ENCODE data around the gene SLC22A1.
"Not testable (repeated sequence)": the region's sequence is repeated elsewhere in the genome, so short reads cannot be mapped to it uniquely, and the experiment has no call there.

The SLC22A1 gene

DNA sequence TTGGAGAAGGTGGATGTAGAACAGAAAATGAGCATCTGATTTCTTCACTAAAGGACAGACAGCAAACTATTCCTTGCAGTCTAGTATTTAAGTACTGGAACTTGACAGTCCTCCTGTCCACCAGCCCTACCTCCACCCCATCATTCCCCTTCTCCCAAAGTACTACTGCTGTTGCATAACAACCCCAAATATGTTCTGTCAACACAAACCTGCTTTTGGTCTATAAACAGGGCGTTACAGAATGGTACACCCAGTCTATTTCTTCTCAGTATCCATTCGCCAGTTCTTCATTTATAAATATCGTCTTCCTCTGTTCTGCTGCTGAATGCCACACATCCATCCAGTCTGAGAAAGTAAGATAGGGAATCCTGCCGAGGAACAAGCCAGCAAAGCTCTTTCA is 27.7 kb upstream of the SLC22A1 start:
- DNase-seq (ENCODE audit: low read depth): no peak

DNA sequence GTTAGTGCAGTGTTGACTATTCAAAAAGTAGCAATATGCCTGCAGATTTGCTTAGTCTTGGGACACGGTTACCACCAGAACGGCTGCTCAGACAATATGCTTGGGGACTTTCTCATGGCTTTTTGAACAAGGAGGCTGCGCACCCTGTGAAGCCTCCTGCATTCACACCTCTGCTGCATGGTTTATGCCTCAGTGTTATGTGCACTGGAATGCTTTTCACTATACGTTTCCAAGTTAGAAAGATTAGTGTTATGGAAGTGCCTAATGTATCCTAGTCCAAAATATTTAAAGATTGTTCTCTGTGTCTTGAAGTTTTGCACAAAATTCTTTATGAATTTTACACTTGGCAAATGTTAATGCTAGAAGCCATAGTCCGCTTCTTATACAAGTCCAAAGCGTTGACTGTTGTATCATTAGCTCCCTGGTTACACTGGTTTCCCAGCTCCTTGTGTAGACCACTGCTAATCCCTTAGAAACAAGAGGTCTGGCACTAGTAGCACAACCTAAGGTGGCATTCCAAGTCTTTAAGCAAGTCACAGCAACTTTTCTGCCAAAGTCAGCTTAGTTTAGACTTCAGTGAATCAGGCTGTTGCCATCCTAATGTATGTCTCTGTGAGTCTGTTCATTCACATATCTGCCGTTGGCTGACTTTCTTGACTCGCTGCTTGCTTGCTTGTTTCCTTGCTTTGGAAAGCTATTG is 26.3 kb upstream of the SLC22A1 start:
- no peak for DNase-seq (ENCODE audit: low read depth)

DNA sequence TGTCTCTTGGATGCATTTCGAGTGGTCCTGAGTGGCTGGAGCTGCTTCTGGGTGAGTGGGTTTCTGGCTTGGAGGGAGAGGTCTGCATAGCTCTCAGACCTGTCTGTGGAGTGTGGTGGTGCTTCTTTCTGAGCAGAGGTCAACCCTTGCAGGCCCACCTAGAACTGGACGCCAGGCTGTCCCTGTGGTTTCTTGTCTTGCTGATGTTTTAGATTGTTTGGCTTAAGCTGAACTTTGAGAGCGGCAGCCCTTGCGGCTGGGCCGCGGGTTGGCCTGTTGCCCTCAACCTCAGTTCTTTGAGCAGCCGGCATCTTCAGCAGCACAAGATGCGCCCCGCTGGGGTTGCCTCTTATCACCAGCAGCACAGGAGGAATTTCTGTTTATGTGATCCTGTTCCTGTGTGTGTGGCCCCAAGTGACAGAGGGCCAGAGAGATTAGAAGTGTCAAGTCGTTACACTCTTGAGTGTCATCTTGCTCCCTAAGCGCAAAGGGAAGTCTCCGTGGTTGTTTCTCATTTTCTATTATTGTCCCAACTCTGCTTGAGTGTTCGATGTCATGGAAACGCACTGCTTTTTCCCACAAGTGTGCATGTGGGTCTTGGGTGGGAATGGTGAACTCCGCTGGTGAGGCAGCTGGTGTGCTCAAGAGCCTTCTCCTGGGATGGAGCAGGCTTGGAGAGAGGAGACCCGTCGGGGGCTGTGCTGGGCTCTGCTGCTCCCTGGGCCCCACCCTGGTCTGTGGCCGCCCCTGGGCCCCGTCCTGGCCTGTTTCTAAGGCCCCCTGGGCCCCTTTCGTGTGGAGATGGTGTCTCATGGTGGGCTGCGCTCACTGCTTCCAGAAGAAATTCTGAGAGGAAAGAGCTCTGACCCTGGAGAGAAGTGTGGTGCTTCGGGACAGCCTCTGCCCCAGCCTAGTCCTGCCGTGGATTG is 20.1 kb upstream of the SLC22A1 start:
- DNase-seq (ENCODE audit: low read depth): no peak

GRCh38 chr6:160102399-160102798 is 19.2 kb upstream of the SLC22A1 start:
- no peak for DNase-seq (ENCODE audit: low read depth)

- DNase-seq (ENCODE audit: low read depth): peak; percentile 9
Observed at GRCh38 chr6:160102956-160103824, 18.4 kb upstream of the SLC22A1 start.

- no peak for DNase-seq (ENCODE audit: low read depth)
Observed at GRCh38 chr6:160103825-160104100, 17.9 kb upstream of the SLC22A1 start.

GRCh38 chr6:160104821-160105517 is 16.6 kb upstream of the SLC22A1 start:
- DNase-seq (ENCODE audit: low read depth): no peak

DNA sequence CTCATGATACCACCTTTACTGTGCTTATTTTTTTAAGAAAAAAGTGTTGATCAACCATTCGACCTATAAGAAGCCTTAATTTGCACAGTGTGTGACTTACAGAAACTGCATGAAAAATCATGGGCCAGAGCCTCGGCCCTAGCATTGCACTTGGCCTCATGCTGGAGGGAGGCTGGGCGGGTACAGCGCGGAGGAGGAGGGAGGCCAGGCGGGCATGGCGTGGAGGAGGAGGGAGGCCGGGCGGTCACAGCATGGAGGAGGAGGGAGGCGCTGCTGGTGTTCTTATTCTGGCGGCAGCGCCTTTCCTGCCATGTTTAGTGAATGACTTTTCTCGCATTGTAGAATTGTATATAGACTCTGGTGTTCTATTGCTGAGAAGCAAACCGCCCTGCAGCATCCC is 15.6 kb upstream of the SLC22A1 start:
- DNase-seq (ENCODE audit: low read depth): no peak

DNA sequence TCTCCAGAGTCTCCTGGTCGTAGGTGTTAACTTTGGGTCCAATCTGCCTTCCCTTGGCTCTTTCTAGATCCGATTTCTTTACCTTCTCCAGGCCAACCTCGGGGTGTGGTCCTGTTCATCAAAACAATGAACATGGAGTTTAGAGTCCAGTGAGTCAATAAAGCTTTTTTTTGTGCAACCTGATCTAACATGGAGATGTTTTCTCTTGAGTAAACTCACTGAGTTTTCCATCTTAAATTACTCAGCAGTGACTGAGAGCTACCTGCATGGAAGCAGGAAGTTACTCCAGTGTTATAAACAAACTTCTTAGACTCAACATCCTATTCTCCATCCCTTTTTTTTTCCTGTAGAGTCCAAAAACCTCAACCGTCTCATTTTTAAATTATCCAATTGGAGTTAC is 14.9 kb upstream of the SLC22A1 start:
- DNase-seq (ENCODE audit: low read depth): no peak

- no peak for DNase-seq (ENCODE audit: low read depth)
Observed at GRCh38 chr6:160108077-160108476, 13.5 kb upstream of the SLC22A1 start.

DNA sequence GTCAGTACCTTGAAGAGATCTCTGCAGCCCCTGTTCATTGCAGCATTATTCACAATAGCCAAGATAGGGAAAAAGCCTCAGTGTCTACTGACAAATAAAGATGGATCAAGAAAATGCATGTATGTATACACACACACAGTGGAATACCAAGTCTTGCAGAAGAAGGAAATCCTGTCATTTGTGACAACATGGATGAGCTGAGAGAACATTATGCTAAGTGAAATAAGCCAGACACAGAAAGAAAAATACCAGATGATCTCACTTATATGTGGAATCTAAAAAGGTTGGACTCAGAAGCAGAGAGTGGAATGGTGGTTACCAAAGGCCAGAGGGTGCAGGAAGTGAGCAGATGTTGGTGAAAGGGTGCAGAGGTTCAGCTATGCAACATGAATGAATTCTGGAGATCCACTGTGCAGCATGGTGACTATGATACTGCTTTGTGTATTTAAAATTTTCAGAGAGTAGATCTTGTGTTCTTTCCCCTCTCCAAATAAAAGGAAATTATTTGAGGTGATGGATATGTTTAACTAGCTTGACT is 11.0 kb upstream of the SLC22A1 start:
- no peak for DNase-seq (ENCODE audit: low read depth)

DNA sequence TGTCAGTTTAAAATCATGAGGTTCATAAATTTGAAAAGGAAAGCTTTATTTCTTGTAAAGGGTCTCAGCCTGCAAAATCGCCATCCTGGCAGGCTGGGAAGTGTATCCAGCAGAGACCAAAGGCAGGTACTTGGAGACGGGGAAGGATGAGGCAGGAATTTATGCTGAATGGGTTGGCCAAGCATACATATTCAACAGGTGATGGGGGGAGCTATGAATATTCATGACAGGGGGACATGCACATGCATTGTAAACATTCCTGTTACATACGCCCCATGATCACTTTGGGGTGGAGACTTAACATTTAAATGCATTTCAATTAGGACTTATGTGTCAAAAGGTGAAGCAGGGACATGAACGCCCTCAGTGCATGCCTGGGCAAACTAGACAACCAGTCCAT is 9.8 kb upstream of the SLC22A1 start:
- no peak for DNase-seq (ENCODE audit: low read depth)

- DNase-seq (ENCODE audit: low read depth): no peak
Observed at GRCh38 chr6:160112628-160113299, 8.9 kb upstream of the SLC22A1 start.

DNA sequence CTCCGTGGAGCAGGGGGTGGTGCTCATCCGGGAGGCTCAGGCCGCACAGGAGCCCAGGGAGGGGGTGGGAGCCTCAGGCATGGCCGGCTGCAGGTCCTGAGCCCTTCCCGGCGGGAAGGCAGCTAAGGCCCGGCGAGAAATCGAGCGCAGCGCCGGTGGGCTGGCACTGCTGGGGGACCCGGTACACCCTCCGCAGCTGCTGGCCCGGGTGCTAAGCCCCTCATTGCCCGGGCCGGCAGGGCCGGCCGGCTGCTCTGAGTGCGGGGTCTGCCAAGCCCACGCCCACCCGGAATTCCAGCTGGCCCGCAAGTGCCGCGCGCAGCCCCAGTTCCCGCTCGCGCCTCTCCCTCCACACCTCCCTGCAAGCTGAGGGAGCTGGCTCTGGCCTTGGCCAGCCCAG is 7.1 kb upstream of the SLC22A1 start:
- DNase-seq (ENCODE audit: low read depth): not testable (repeated sequence)

- no peak for DNase-seq (ENCODE audit: low read depth)
Observed at GRCh38 chr6:160115421-160115820, 6.2 kb upstream of the SLC22A1 start.

DNA sequence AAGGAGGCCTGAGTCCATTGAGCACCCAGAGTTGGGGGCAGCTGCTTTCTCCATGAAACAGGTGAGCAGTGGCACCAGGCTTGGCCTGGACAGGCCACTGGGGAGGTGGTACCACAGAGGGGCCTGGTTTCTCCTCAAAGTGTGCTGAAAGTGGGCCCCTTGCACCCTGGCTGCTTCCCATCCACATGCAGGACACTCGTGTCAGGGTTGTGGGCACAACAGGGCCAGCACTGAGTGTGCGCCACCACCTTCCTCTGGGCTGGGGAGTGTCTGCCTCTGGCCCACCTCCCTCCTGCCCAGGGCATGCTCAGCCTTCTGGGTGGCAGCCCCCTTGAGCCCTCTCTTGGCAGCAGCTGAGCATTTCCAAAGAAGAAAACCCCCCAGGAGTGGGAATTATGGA is 5.2 kb upstream of the SLC22A1 start:
- DNase-seq (ENCODE audit: low read depth): no peak

DNA sequence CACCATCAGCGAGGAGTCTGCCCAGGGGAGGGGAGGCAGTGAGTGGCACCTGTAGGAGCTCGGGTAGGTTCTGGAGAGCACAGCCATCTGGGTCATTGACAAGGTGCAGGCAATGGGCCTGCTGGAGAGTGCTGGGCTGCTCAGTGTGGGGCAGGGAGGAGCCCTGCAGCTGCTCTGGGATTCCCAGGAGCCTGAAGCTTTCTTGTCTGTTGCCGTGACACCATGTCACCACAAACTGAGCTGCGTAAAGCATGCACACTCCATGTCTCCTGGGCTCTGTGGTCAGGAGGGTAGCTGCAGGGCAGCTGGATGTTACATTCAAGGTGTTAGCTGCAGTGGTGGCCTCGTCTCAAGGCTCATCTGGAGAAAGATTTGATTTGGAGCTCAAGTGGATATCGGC is 4.5 kb upstream of the SLC22A1 start:
- no peak for DNase-seq (ENCODE audit: low read depth)

DNA sequence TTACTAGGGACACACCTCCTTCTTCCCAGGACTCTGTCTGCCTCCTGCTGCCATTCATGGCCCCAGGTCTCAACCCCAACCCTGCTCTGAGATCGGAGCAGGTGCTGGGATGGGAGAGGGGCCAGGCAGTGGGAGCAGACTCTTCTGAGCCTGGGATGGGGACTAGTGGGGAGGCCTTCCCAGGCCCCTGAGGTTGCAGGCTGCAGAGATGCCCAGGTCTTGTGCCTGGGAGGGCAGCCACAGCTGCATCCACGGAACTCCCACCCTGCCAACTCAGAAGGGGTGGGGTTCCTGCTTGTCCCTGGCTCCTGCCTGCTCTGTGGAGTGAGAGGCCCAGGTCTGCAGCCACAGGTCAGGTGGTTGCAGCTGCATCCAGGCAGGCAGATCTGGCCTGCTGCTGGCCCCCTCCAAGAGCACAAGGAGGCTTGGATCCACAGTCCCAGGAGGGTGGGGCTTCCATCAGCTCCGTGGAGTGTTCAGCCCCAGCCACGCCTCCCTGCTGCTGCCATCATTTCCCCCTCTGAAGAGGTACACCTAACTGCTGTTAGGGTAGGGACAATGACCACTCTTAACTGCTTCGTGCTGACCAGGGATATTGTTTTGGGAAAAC is 2.9 kb upstream of the SLC22A1 start:
- no peak for DNase-seq (ENCODE audit: low read depth)

DNA sequence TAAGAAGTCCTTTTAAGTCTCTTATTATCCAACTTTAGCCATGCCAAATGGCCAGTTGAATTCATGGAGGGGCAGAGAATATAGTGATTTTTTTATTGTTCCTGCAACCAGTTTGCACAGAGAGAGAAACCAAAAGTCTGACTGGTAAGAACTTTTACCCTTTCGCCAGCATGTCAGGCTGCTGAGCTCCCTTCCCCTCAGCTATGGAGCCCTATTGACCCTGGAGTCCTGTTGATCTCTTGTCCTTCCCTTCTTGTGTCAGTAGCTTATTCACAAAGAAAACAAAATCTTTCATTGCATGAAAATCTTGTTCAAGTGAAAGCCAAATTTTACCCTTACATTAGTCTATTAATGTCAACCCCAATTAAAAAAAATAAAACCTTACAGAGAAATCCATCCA is 1.5 kb upstream of the SLC22A1 start:
- DNase-seq (ENCODE audit: low read depth): no peak

GRCh38 chr6:160121981-160122380 is 366 bp downstream of the SLC22A1 start:
- DNase-seq (ENCODE audit: low read depth): no peak

- DNase-seq (ENCODE audit: low read depth): no peak
Observed at GRCh38 chr6:160122744-160123143, 1.1 kb downstream of the SLC22A1 start.

All from HS-27A (cell line).